OCI-LY7 (cell line): ENCODE data around the gene HTR1B. TPM values are rescaled to one million over a fixed set of nuclear protein-coding genes. Genes with fewer than 3 reads are reported as not detected.

ENCODE experiments used
- Bru-seq: library from RNA; stranded (reverse); fragments of 400-500 nt; gene quantifications from one replicate; lab custom pipeline; 2021; lab: Mats Ljungman, UMichigan
- BruChase-seq, 2 experiments: library from RNA; stranded (reverse); fragments of 400-500 nt; gene quantifications; one replicate each; lab custom pipeline; 2021; lab: Mats Ljungman, UMichigan
- BruUV-seq: library from RNA; stranded (reverse); fragments of 400-500 nt; replicated peaks from 2 replicates; lab custom pipeline; 2021; lab: Mats Ljungman, UMichigan
- CTCF ChIA-PET: fragments of 300-600 bp; sonication (Branson Sonifier 250); formaldehyde crosslinking; loops from one replicate; lab custom pipeline; 2022; ENCODE audit warnings: antibody characterized with exemption; ENCODE audit not compliant: unreplicated experiment; lab: Charles Lee
- POLR2A ChIA-PET: fragments of 300-600 bp; sonication (Branson Sonifier 250); formaldehyde crosslinking; loops from one replicate; lab custom pipeline; 2022; ENCODE audit warnings: antibody characterized with exemption; lab: Charles Lee
- DNase-seq: peaks from one replicate; pipeline ENCODE4 v3.0.0-alpha.2; 2015; ENCODE audit warnings: low spot score
- H2AFZ ChIP-seq: fragments of 200-600 bp; sonication (generic), shearing (Covaris generic); 2 replicates; pipeline ENCODE4 v1.6.1; 2014; ENCODE audit warnings: mild to moderate bottlenecking, antibody characterized with exemption, low read length, moderate library complexity
- H3K27ac ChIP-seq: fragments of 200-600 bp; sonication (generic); 2 replicates; pipeline ENCODE4 v1.5.1; 2014; ENCODE audit warnings: mixed run types, low read depth, mild to moderate bottlenecking, moderate library complexity, low read length, inconsistent platforms; ENCODE audit not compliant: poor library complexity, severe bottlenecking
- H3K36me3 ChIP-seq: fragments of 200-600 bp; sonication (generic); 2 replicates; pipeline ENCODE4 v1.6.1; 2014; ENCODE audit warnings: mild to moderate bottlenecking, antibody characterized with exemption, low read length, moderate library complexity, mixed read lengths; ENCODE audit not compliant: insufficient read depth
- H3K4me1 ChIP-seq: fragments of 200-600 bp; sonication (generic); 2 replicates; pipeline ENCODE4 v1.5.1; 2014; ENCODE audit warnings: mild to moderate bottlenecking, low read length; ENCODE audit not compliant: insufficient read depth, poor library complexity, severe bottlenecking
- H3K4me2 ChIP-seq: fragments of 200-600 bp; sonication (generic); 2 replicates; pipeline ENCODE4 v1.6.1; 2014; ENCODE audit warnings: mild to moderate bottlenecking, low read length
- H3K4me3 ChIP-seq: fragments of 200-600 bp; sonication (generic); 2 replicates; pipeline ENCODE4 v1.5.1; 2014; ENCODE audit warnings: mild to moderate bottlenecking, low read depth, low read length; ENCODE audit not compliant: poor library complexity, severe bottlenecking
- H3K79me2 ChIP-seq: fragments of 200-600 bp; sonication (generic); 2 replicates; pipeline ENCODE4 v1.6.1; 2016; ENCODE audit warnings: low read depth, mild to moderate bottlenecking, low read length, moderate library complexity, mixed read lengths; ENCODE audit not compliant: insufficient read depth
- H3K9me2 ChIP-seq: fragments of 200-600 bp; sonication (generic); 2 replicates; pipeline ENCODE4 v1.6.1; 2016; ENCODE audit warnings: mild to moderate bottlenecking, low read length, mixed read lengths; ENCODE audit not compliant: insufficient read depth
- H3K9me3 ChIP-seq: fragments of 200-600 bp; sonication (generic); 2 replicates; pipeline ENCODE4 v1.6.1; 2014; ENCODE audit warnings: mild to moderate bottlenecking, mixed run types, low read length, mixed read lengths
- H4K20me1 ChIP-seq: fragments of 200-600 bp; sonication (generic); 2 replicates; pipeline ENCODE4 v1.6.1; 2014; ENCODE audit warnings: mild to moderate bottlenecking, antibody characterized with exemption, low read length, moderate library complexity, mixed read lengths; ENCODE audit not compliant: insufficient read depth
- CTCF ChIP-seq: fragments of 200-600 bp; sonication (generic); conservative IDR thresholded peaks from 2 replicates; pipeline ENCODE4 v1.5.1; 2014; ENCODE audit warnings: mild to moderate bottlenecking, antibody characterized with exemption, low read length, moderate library complexity, mixed read lengths
- EZH2phosphoT487 ChIP-seq: fragments of 200-600 bp; sonication (generic); IDR thresholded peaks from 2 replicates; pipeline ENCODE4 v1.6.1; 2018; ENCODE audit warnings: low read depth, borderline replicate concordance, mild to moderate bottlenecking, mixed run types, antibody characterized with exemption, low read length, moderate library complexity, mixed read lengths
- intact Hi-C: fragments of 100-400 bp; cut with micrococcal nuclease; formaldehyde crosslinking; loops from one replicate; pipeline ENCODE4 v1.10.0; 2022; ENCODE audit not compliant: unreplicated experiment
- long read RNA-seq: library from polyadenylated mRNA; stranded (forward); transcript quantifications from one replicate; pipeline ENCODE4 v2.0.0, GENCODE V29; 2022
- total RNA-seq, 2 experiments: library from RNA; depleted of rRNA in 1 of 2; stranded (reverse); fragments of >200 nt in 1 of 2; shearing (Covaris generic) in 1 of 2; gene quantifications; 2 replicates each; pipeline ENCODE4 v1.2.3, GENCODE V29; 2014 to 2022

HTR1B gene
- total RNA-seq (2014; rRNA removed; shearing (Covaris generic)) (not detected in 2 replicates), total RNA-seq (2022) (not detected in 2 replicates), Bru-seq, nascent RNA (not detected), BruChase-seq, experiment 1, labeled RNA remaining after a 6-hour chase (not detected), BruChase-seq, experiment 2, labeled RNA remaining after a 2-hour chase (not detected)
- long read RNA-seq, result 0 reads

- no TSS peak for BruUV-seq
- POLR2A ChIA-PET, result no interaction called here
- no peak within 1 kb of the TSS for H3K27ac ChIP-seq
- H4K20me1 ChIP-seq, result no peaks in the 10 kb centered on the region
- no peaks in the 10 kb centered on the region for H3K9me2 ChIP-seq
- H3K4me2 ChIP-seq, result no peak within 1 kb of the TSS
- H3K36me3 ChIP-seq, result no peaks in the 10 kb centered on the region
- CTCF ChIA-PET, result no interaction called here
- intact Hi-C loops, result no loop called here
- H3K4me3 ChIP-seq, result no peak within 1 kb of the TSS
- TF ChIP-seq CTCF, result no peak
- TF ChIP-seq EZH2phosphoT487, result no peak
- no peaks in the 10 kb centered on the region for H3K4me1 ChIP-seq
- no peak within 1 kb of the TSS for H2AFZ ChIP-seq
- no peak for DNase-seq
- H3K79me2 ChIP-seq, result no peaks in the 10 kb centered on the region
- no peaks in the 10 kb centered on the region for H3K9me3 ChIP-seq
Measured at GRCh38 chr6:77463308-77463860, at the start of gene HTR1B. Gene HTR1B (minus strand): TSS chr6:77463491. CDS start chr6:77463403, 88 bp downstream.

- H3K4me1 ChIP-seq, result no peaks in the 10 kb centered on the region
- H4K20me1 ChIP-seq, result no peaks in the 10 kb centered on the region
- CTCF ChIA-PET, result no interaction called here
- no peak for DNase-seq
- no peak overlapping the region for H3K4me2 ChIP-seq
- H3K9me2 ChIP-seq, result no peaks in the 10 kb centered on the region
- no peak for TF ChIP-seq EZH2phosphoT487
- no peak for TF ChIP-seq CTCF
- no peaks in the 10 kb centered on the region for H3K9me3 ChIP-seq
- H3K79me2 ChIP-seq, result no peaks in the 10 kb centered on the region
- H3K4me3 ChIP-seq, result no peak overlapping the region
- BruUV-seq, result no TSS peak
- H2AFZ ChIP-seq, result no peak overlapping the region
- no peak overlapping the region for H3K27ac ChIP-seq
- POLR2A ChIA-PET, result no interaction called here
- intact Hi-C loops, result no loop called here
- no peaks in the 10 kb centered on the region for H3K36me3 ChIP-seq
Measured at GRCh38 chr6:77512554-77512953, 49.3 kb upstream of the HTR1B start.

DNA sequence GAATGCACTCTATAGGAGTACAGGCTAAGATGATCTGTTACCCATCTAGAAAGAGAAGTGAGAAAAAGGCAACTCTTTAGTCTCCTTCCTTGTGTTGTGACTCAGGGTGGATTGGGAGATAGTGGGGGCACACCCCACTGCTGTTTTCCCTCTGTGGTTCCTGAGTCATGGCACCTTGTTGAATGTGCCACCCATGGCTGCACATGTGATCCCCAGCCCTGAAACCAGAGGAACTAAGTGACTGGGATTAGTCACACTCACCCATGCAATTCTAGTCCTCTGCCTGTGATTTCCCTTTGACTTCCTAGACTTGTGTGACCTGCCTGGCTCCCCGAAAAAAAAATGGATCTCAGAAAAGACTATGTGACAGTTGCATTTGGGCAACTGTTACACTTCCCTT lies 48.6 kb upstream of the HTR1B start:
- Histone ChIP-seq H3K4me2 (no peak overlapping the region), H3K79me2 (no peaks in the 10 kb centered on the region), H3K9me2 (no peaks in the 10 kb centered on the region), H3K4me3 (no peak overlapping the region), H2AFZ (no peak overlapping the region), H4K20me1 (no peaks in the 10 kb centered on the region), H3K4me1 (no peaks in the 10 kb centered on the region), H3K36me3 (no peaks in the 10 kb centered on the region), H3K9me3 (no peaks in the 10 kb centered on the region), H3K27ac (no peak overlapping the region)
- TF ChIP-seq CTCF, result no peak
- TF ChIP-seq EZH2phosphoT487, result no peak
- POLR2A ChIA-PET, result no interaction called here
- no peak for DNase-seq
- intact Hi-C loops, result no loop called here
- no TSS peak for BruUV-seq
- CTCF ChIA-PET, result no interaction called here
